Measurements from ENCODE around the gene MRPL36.

GRCh38 chr5:1810581-1811101 lies 11.0 kb upstream of the MRPL36 start:
- TF ChIP-seq CTCF (IDR thresholded peaks at IDR 0.05), result no peak
- TF ChIP-seq POLR2A (IDR thresholded peaks at IDR 0.05), result no peak
